ENCODE data around the gene RASSF3.

- TF ChIP-seq, protein P1, sequence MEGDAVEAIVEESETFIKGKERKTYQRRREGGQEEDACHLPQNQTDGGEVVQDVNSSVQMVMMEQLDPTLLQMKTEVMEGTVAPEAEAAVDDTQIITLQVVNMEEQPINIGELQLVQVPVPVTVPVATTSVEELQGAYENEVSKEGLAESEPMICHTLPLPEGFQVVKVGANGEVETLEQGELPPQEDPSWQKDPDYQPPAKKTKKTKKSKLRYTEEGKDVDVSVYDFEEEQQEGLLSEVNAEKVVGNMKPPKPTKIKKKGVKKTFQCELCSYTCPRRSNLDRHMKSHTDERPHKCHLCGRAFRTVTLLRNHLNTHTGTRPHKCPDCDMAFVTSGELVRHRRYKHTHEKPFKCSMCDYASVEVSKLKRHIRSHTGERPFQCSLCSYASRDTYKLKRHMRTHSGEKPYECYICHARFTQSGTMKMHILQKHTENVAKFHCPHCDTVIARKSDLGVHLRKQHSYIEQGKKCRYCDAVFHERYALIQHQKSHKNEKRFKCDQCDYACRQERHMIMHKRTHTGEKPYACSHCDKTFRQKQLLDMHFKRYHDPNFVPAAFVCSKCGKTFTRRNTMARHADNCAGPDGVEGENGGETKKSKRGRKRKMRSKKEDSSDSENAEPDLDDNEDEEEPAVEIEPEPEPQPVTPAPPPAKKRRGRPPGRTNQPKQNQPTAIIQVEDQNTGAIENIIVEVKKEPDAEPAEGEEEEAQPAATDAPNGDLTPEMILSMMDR (IDR thresholded peaks at IDR 0.05; ENCODE audit: borderline replicate concordance, extremely low read depth, low read length, poor library complexity, severe bottlenecking) = no peak
- no peak for TF ChIP-seq EZH2 (IDR thresholded peaks at IDR 0.05; ENCODE audit: borderline replicate concordance, low read depth, low read length, severe bottlenecking)
Measured at GRCh38 chr12:64577046-64577445, 33.2 kb upstream of the RASSF3 start.

Data from DND-41 (cell line).